ENCODE results near the gene ASTN2.

DNA sequence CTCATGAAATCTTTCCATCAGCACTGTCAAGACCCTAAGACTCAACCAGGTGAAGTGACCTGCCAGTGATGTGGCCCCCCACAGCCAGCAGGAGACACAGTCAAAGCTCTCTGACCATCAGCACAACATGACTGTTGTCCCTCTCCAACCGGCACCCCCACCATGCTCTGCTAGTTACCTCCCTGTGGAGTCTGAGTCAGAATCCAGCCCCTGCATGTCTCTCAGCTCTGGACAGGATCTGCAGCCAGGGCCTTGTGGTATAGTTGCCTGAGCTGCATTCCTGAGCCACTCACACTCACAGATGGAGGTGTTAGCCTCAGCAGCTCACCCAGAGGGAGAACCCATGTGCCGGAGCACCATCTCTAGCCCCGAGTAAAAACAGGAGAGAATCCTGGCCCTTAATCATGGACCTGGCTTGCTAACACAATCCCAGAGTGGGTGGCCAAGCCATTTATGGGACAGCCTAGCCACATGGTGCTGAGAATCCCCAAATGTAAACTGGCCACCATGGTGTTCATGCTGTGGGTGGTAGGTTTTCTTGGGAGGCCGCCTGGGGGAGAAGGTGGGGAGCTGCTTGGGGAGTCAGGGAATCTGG is 1023.5 kb downstream of the ASTN2 start:
- TF ChIP-seq, protein P1, sequence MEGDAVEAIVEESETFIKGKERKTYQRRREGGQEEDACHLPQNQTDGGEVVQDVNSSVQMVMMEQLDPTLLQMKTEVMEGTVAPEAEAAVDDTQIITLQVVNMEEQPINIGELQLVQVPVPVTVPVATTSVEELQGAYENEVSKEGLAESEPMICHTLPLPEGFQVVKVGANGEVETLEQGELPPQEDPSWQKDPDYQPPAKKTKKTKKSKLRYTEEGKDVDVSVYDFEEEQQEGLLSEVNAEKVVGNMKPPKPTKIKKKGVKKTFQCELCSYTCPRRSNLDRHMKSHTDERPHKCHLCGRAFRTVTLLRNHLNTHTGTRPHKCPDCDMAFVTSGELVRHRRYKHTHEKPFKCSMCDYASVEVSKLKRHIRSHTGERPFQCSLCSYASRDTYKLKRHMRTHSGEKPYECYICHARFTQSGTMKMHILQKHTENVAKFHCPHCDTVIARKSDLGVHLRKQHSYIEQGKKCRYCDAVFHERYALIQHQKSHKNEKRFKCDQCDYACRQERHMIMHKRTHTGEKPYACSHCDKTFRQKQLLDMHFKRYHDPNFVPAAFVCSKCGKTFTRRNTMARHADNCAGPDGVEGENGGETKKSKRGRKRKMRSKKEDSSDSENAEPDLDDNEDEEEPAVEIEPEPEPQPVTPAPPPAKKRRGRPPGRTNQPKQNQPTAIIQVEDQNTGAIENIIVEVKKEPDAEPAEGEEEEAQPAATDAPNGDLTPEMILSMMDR (IDR thresholded peaks at IDR 0.05 in 8 of 11, conservative IDR thresholded peaks at IDR 0.05 in 3 of 11) = no peak
- TF ChIP-seq POLR2AphosphoS5 (IDR thresholded peaks at IDR 0.05) = no peak

Data from spleen (tissue), 7 donors.